OCI-LY1 (cell line): Measurements from ENCODE around the gene DEPDC1B.

ENCODE experiments used
- CTCF ChIP-seq: fragments of 200-600 bp; sonication (generic), shearing (Covaris generic); IDR thresholded peaks from 2 replicates; pipeline ENCODE4 v1.5.1; 2017; ENCODE audit warnings: mild to moderate bottlenecking, antibody characterized with exemption, low read length, moderate library complexity, mixed read lengths
- EZH2 ChIP-seq: fragments of 200-600 bp; sonication (generic), shearing (Covaris generic); IDR thresholded peaks from 2 replicates; pipeline ENCODE4 v1.8.0; 2017; ENCODE audit warnings: borderline replicate concordance, mixed run types, mild to moderate bottlenecking, antibody characterized with exemption, low read length, moderate library complexity, mixed read lengths

- no peak for TF ChIP-seq CTCF
- no peak for TF ChIP-seq EZH2
These were observed 66.6 kb downstream of the DEPDC1B start for GRCh38 chr5:60633341-60633740.
